ENCODE data around the gene TCTN1. TPM values are rescaled to one million over a fixed set of nuclear protein-coding genes. Genes with fewer than 3 reads are reported as not detected.

TCTN1 gene
- total RNA-seq, 6 experiments from 2014 or later = 9.6 to 17.0 (median 10.8) TPM

DNA sequence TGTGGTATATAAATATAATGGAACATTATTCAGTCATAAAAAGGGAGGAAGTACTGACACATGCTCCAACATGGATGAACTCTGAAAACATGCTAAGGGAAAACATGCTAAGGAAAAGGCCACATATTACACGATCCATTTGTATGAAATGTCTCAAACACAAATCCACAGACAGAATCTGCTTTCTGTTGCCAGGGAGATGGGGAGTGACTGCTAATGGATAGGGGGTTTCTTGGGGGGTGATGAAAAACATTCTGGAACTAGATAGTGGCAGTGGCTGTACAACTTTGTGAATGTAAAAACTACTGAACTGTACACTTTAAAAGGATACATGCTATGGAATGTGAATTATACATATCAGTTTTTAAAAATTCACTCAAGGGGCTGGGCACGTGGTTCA is 37.4 kb upstream of the TCTN1 start:
- no peaks in the 10 kb centered on the region for H3K27me3 ChIP-seq
- TF ChIP-seq POLR2A (IDR thresholded peaks at IDR 0.05) (no peak), CTCF (IDR thresholded peaks at IDR 0.05) (no peak)
- H3K4me1 ChIP-seq = peaks cover 0 to 71% (median 14%) of the 10 kb centered on the region in 4 donors
- ATAC-seq (no peak), DNase-seq (no peak)
- no peak overlapping the region for H3K4me3 ChIP-seq
- WGBS (ENCODE audit: insufficient coverage, low coverage, low lambda C conversion rate, missing lambda C conversion rate) = 91% methylated on average over 1 of the region's 2 CpGs
- no peaks in the 10 kb centered on the region for H3K9me3 ChIP-seq
- no peaks in the 10 kb centered on the region for H3K36me3 ChIP-seq
- H3K27ac ChIP-seq = peak overlapping the region in 2 of 3 donors; percentile 37 to 44
- intact Hi-C loops (cut with DNase I) = no loop called here

GRCh38 chr12:110577864-110578693 is 35.9 kb upstream of the TCTN1 start:
- Histone ChIP-seq H3K36me3 (no peaks in the 10 kb centered on the region), H3K27me3 (no peaks in the 10 kb centered on the region), H3K4me1 (peaks cover 0 to 74% (median 12%) of the 10 kb centered on the region in 4 donors), H3K27ac (peak overlapping the region in 2 of 3 donors; percentile 41 to 59), H3K9me3 (no peaks in the 10 kb centered on the region), H3K4me3 (no peak overlapping the region)
- intact Hi-C loops (cut with DNase I) = no loop called here
- 23% methylated on average over 8 of the region's 8 CpGs for WGBS (ENCODE audit: insufficient coverage, low coverage, low lambda C conversion rate, missing lambda C conversion rate)
- ATAC-seq (peak in 1 of 4 donors; percentile 23), DNase-seq (no peak)
- TF ChIP-seq CTCF (IDR thresholded peaks at IDR 0.05) (no peak), POLR2A (IDR thresholded peaks at IDR 0.05) (no peak)

DNA sequence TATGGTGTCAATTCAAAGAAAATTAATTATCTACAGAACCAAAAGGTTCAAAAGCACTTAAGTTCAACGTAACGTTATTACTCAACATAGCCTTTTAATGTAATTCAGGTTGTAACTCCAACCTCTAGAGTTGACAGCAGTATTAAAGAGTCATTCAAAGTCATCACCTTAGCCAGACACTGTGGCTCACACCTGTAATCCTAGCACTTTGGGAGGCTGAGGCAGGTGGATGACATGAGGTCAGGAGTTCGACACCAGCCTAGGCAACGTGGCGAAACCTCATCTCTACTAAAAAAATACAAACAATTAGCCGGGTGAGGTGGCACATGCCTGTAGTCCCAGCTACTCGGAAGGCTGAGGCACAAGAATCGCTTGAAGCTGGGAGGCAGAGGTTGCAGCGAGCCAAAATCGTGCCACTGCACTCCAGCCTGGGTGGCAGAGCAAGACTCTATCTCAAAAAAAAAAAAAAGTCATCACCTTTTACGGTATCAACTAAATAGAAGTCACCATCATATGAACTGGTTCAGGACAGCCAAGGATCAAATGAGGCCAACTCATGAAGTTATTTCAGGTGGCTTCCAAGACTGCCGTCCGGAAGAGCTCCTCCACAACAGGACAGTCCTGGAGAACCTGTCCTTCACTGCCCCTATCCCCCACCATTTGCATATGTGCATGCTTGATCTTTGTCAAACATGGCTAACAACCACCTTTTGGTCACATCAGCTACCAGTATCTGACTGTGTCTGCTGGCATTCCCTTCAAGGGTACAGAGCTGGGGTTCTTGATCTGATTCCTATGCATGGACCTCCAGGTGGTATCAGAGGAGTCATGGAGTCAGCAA is 35.0 kb upstream of the TCTN1 start:
- DNase-seq (no peak), ATAC-seq (no peak)
- Histone ChIP-seq H3K27me3 (no peaks in the 10 kb centered on the region), H3K4me3 (no peak overlapping the region), H3K9me3 (no peaks in the 10 kb centered on the region), H3K36me3 (no peaks in the 10 kb centered on the region), H3K27ac (peak overlapping the region in 1 of 3 donors; percentile 59), H3K4me1 (peaks cover 0 to 67% (median 12%) of the 10 kb centered on the region in 4 donors)
- intact Hi-C loops (cut with DNase I) = no loop called here
- no peak for TF ChIP-seq CTCF (IDR thresholded peaks at IDR 0.05)
- no peak for TF ChIP-seq POLR2A (IDR thresholded peaks at IDR 0.05)
- 46% methylated on average over 13 of the region's 13 CpGs for WGBS (ENCODE audit: insufficient coverage, low coverage, low lambda C conversion rate, missing lambda C conversion rate)

GRCh38 chr12:110579535-110580253 is 34.2 kb upstream of the TCTN1 start:
- ATAC-seq (no peak), DNase-seq (no peak)
- no peak for TF ChIP-seq CTCF (IDR thresholded peaks at IDR 0.05)
- TF ChIP-seq POLR2A (IDR thresholded peaks at IDR 0.05) = no peak
- peaks cover 0 to 67% (median 18%) of the 10 kb centered on the region in 4 donors for H3K4me1 ChIP-seq
- no peaks in the 10 kb centered on the region for H3K36me3 ChIP-seq
- WGBS (ENCODE audit: insufficient coverage, low coverage, low lambda C conversion rate, missing lambda C conversion rate) = 97% methylated on average over 17 of the region's 18 CpGs
- intact Hi-C loops (cut with DNase I) = no loop called here
- H3K9me3 ChIP-seq = no peaks in the 10 kb centered on the region
- H3K27ac ChIP-seq = no peak overlapping the region
- no peak overlapping the region for H3K4me3 ChIP-seq
- H3K27me3 ChIP-seq = no peaks in the 10 kb centered on the region

Measured in right lobe of liver (tissue), 6 donors.